Spleen (tissue), 7 donors: ENCODE measurements around the gene CEBPZ.
"Not testable (repeated sequence)": the region's sequence is repeated elsewhere in the genome, so short reads cannot be mapped to it uniquely, and the experiment has no call there.

Experiments used
- POLR2A ChIP-seq, 3 donors: fragments of 450-650 bp; IDR thresholded peaks; one replicate each; pipeline ENCODE4 v1.5.1; 2017; ENCODE audit warnings: antibody characterized with exemption in 3 of 3, mild to moderate bottlenecking in 1 of 3
- TF ChIP-seq, protein P1 (sequence below), 11 experiments: fragments of 200-600 bp in 7 of 11; fragments of 450-650 bp in 4 of 11; sonication (generic) in 4 of 11; IDR thresholded peaks in 8 of 11; conservative IDR thresholded peaks in 3 of 11; 1 replicate in 7 of 11; 2 replicates in 4 of 11; pipeline versions ENCODE4 v1.4.0 to v1.8.0; 2016 to 2021; ENCODE audit warnings: antibody characterized with exemption in 11 of 11, inconsistent platforms in 4 of 11, mild to moderate bottlenecking in 1 of 11
- donor health status: DM: no; HTN: no; CAD: no; lungs with moderate emphysema.
- donor health status: DM: no; HTN: no; CAD: no.
- donor health status: DM: no; HTN: no; CAD: no.

DNA sequence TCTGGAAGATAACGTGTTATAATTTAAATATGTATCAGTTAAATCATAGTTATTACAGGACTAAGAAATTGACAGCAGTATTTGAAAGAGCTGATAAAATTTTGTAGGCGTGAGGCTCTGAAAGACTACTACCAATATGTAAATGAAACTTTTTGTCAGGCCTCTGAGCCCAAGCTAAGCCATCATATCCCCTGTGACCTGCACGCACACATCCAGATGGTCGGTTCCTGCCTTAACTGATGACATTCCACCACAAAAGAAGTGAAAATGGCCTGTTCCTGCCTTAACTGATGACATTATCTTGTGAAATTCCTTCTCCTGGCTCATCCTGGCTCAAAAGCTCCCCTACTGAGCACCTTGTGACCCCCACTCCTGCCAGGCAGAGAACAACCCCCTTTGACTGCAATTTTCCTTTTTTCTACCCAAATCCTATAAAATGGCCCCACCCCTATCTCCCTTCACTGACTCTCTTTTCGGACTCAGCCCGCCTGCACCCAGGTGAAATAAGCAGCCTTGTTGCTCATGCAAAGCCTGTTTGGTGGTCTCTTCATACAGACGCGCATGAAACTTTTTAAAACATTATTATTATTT is 26.2 kb downstream of the CEBPZ start:
- TF ChIP-seq POLR2A (IDR thresholded peaks at IDR 0.05) = not testable (repeated sequence)
- TF ChIP-seq, protein P1, sequence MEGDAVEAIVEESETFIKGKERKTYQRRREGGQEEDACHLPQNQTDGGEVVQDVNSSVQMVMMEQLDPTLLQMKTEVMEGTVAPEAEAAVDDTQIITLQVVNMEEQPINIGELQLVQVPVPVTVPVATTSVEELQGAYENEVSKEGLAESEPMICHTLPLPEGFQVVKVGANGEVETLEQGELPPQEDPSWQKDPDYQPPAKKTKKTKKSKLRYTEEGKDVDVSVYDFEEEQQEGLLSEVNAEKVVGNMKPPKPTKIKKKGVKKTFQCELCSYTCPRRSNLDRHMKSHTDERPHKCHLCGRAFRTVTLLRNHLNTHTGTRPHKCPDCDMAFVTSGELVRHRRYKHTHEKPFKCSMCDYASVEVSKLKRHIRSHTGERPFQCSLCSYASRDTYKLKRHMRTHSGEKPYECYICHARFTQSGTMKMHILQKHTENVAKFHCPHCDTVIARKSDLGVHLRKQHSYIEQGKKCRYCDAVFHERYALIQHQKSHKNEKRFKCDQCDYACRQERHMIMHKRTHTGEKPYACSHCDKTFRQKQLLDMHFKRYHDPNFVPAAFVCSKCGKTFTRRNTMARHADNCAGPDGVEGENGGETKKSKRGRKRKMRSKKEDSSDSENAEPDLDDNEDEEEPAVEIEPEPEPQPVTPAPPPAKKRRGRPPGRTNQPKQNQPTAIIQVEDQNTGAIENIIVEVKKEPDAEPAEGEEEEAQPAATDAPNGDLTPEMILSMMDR (IDR thresholded peaks at IDR 0.05 in 8 of 11, conservative IDR thresholded peaks at IDR 0.05 in 3 of 11) = not testable (repeated sequence)
